GM21717 (cell line): ENCODE results near the gene SLC6A11.

Experiments
- ATAC-seq: cut with Tn5 transposase; IDR thresholded peaks from one replicate; pipeline ENCODE4 v1.9.1; 2021; ENCODE audit warnings: mild to moderate bottlenecking, moderate library complexity; ENCODE audit not compliant: unreplicated experiment

Gene SLC6A11

DNA sequence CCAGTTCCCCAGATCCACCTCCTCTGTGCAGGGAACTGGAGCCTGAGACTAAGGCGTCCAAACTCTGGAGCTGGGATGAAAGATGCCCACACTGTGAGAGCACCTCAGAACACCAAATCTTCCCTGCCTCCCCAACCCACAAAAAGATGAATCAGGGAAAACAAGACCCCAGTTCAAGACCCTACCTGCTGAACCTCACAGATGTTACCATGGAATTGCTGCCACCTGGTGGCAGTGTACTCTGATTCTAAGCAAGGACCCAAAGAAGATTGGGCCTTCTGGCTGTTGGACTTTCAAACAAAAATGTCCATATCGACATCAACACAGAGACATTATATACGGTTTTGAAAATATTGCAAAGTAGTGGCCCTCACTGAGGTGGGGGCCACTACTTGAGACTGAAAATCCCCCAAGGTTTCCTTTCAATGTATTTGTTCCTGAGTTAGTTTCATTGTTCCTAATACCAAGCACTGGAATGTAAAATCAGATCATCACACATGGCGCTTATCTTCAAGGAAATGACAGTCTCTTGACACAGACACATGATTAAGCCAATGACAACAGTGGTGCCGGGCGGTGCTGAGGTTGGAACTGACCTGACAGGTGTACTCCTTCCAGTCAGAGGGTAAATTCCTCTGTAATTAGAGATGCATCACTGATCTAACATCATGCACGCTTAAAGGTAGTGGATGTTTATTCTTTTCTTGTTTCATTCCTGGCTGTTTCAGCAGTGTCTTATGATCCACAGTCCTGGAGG is 67.6 kb downstream of the SLC6A11 start:
- ATAC-seq = no peak

DNA sequence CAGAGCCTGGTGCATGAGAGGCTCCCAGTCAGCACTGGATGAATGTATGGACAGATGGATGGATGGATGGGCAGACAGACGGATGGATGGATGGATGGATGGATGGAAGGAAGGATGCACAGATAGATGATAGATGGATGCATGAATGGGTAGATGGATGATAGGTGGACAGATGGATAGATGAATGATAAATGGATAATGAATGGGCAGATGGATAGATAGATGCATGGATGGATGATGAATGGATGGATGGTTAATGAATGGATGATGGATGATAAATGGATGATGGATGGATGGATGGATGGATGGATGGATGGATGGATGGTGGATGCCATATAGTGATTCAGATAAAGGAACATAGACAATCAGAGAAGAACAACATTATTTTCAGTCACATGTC is 71.0 kb downstream of the SLC6A11 start:
- ATAC-seq = no peak

DNA sequence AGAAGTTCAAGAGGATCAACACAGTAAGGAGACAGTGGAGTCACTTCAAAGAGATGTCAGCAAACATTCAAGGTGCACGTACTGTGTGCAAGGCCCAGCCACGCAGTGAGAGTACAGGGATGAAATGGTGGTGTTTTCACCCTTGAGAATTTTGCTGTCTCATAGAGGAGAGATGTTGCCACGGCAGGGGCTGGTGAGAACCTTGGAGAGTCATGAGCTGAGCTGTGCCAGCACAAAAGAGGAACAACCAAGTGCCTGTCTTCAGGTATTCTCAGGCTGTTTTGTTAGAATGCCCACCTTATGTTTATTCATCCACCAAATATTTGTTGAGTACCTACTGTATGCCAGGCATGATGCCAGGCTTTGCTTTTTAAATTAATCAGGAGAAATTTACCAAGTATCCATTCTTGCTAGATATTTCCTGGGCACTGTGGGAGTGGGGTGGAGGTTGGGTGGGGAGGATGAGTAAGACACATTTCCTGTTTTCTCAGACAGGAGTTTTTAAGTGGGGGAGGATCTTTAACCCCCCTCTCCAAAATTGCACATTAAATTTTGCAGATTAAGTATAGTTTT is 72.6 kb downstream of the SLC6A11 start:
- ATAC-seq = no peak

DNA sequence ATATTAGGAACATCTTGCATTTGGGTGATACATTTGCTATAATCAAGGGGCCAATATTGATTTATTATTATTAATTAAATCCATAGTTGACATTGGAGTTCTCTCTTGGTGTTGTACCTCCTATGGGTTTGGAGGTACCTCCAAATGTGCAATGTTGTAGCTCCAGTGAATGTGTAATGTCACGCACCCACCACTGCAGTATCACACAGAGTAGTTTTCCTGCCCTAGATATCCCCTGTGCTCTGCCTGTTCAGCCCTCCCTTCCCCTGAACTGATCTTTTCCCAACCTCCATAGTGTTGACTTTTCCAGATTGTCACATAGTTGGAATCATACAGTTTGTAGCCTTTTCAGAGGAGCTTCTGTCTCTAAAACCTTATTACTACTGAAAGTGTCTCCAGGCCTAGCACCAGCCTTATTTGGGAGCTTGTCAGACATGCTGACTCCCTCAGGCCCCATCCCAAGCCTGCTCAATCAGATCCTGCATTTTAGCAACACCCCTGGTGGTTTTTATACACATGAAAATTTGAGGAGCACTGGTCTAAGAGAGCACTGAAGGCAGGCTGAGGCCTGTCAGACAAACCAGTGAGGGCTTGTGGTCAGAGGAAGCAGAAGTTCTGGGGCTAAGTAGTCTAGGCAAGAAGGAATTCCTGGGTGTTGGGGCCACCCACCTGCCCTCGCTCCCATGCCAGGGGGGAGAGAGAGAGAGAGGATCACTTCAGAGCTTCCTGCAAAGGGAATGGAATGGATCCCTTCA is 73.4 kb downstream of the SLC6A11 start:
- no peak for ATAC-seq

DNA sequence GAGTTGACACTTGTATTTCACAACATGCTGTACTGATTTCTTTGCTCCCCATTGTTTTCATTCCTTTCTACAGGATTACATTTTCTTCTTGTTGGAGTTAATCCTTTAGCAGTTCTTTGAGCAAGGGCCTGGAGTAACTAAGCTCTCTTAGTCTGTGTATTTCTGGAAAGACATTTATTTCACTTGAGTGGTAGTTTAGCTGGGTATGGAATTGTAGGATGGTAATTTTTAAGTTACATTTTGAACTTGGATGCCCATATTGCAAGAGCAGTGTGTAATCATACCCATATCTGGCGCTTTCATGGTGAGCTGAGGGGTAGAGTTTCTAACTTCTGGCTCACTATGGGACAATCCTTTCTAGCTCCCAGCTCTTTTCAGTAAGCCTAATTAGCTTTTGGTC is 74.6 kb downstream of the SLC6A11 start:
- no peak for ATAC-seq

DNA sequence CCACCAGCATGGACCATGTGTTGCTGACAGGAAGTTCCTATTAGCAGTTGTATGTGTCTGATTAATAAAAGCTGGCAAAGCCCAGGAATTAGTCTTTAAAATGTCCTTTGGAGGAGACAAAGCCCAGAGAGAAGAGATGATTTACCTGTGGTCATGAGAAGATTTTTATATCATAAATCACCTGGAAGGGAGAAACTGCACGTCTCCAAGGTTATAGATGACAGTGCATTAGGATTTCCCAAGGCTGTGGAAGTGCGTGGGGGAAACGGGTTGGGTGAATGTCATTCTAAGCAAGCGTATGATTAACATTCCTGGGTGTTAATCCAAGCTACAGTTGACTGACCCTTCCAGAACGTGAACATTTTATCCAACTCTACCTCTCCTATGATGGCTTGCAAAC is 76.6 kb downstream of the SLC6A11 start:
- ATAC-seq = no peak

DNA sequence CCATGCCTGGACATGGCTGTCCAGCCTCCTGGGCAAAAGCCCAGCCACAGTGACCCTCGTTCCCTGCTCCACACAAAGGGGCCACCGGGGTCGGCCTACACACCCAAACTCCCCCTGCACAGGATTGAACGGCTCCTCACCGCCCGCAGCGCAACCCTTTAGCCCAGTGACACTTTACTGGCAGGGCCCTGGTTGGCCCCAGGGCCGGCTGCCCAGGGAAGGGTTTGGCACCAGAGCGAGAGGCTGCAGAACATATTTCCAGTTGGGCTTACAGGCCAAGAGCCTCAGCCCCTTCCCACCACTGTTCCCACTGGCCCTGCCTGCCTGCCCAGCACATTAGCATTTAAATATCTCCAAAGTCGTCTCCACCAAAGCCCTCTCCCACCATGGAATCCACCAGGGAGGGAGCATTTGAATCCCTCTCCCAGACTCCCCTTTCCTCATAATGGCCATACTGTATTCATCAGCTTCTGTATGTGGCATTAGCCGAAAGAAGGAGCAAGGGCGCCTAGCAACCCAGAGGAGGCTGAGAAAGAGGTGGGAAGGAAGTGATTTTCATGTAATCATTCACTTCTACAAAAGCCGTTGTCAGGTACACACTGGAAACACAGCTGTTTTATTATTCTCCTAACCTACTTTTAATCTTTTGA is 85.4 kb downstream of the SLC6A11 start:
- ATAC-seq = no peak

DNA sequence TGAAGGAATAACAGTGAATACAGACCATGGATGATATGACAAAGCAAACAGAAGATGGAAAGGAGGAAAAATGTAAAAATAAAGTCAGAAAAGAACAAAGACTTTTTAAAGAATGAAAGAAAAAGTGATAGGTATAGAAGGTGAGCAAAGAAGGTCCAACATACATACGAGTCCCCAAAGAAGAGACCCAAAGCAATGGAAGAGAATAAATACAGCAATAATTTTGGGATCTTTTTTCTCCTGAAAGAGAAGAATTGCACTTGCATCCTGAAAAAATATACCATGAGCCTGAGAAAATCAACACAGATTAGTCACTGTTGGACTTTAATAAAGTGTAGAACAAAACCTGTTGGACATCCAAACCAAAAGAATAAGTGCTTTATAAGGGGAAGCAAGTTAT is 91.2 kb downstream of the SLC6A11 start:
- no peak for ATAC-seq

DNA sequence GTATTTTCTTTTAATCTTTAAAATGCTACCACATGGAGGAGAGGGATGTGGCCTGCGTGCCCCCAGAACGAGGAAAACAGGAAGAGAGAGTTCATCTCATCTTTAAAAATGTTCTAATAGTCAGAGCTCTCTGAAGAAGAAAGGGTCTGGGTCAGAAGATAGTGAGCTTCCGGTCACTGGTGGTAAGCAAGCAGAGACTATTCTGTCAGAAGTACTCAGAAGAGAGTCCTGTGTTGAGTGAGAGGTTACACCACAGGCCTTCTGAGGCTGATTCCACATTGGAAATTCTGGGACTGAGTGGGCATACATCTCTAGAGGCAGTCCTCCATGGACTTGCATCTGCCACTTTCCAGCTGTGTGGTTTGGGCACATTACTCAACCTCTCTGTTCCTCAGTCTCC is 94.3 kb downstream of the SLC6A11 start:
- no peak for ATAC-seq

DNA sequence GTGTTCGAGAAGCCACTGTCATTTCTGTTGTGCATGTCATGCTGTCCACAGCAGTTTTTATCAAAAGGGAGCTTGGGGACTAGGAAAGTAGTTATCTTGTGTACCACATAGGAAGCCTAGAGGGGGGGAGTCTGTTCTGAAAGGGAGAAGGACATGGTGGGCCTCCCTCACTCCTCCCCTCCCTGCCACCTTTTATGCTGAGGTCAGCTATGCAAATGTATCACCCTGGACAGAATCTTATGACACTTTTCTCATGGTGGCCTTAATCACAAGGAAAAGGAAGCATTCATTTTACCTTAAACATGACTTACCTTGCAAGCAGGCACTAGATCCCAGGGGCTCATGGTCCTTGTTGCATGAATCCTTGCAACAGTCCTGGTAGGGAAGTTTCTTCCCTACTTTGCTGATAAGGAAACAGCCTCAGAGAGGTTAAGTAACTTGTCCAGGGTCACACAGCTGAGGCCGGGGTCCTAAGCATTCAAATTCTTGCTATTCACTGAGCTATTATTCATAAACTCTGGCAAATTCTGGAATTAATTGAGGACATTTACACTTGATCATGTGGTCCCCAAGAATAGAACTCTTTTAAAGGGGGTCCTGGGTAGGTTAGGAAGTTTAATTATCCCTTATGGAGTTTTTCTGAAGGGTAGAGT is 95.4 kb downstream of the SLC6A11 start:
- ATAC-seq = no peak

DNA sequence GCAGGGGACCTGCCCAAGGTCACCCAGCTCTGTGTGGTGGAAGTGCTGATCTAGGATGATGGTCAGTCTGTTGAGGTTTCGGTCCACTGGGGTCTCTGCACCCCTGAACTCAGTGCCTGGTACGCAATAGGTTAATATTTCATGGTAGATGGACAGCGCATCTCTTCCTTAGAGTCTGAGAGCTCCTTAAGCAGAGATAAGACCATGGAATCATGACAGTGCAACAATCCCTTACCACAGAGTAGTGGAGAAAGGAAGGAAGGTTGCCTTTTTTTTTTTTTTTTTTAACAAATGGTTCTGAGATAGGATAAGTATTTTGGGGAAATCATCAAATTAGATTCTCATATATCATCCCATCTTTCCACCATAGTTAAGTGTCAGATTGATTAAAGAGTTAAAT is 96.8 kb downstream of the SLC6A11 start:
- no peak for ATAC-seq

DNA sequence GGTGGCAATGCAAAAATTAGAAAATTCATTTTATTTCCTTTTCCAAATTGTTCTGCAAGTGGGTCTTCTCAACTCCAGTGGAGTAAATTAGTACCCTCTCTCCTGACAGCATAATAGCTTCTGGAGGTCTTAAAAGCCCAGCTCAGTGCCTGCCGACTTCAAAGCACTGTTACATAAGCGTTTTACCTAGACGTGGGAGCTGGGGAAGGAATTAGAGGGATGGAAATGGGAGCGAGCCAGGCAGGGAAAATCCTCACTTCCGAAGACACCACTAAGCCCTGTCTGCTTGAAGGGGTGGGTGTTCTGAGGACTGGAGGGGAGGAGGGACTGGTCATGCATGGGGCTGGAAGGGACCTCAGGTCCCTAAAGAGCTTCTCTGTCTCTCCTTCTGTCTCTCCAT is 99.3 kb downstream of the SLC6A11 start:
- no peak for ATAC-seq

DNA sequence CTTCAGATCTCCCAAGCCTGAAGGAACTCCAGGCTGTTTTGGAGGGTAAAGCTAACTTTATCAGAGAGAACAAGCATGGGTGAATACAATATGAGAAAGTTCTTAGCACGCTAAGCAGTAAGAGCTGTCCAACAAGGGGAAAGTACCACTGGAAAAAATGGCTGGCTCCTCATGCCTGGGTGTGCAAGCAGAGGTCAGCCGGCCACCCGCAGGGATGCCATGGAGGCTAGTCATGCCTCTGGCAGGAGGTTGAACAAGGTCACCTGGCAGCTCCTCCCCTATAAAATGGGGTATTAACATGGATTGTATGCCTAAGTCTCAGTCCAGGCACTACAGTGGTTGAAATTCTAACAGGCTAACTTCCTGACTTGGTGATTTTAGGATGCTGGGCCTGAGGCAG is 101.1 kb downstream of the SLC6A11 start:
- no peak for ATAC-seq

DNA sequence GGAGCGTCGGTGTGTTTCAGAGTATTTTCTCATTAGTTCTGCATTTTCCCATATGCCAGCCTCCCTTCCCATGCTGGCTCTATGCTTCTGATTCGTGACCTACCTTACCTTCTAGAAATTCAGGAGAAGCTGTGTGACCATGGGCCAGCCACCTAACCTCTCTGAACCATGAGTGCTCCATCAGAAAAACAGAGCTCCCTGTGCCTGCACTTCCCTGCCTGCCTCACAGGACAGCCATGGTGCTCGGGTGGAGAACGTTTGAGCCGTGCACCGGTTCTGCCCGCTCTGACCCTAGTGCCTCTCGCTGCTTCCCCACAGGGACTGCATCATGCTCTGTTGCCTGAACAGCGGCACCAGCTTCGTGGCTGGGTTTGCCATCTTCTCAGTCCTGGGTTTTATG is 102.0 kb downstream of the SLC6A11 start:
- no peak for ATAC-seq

DNA sequence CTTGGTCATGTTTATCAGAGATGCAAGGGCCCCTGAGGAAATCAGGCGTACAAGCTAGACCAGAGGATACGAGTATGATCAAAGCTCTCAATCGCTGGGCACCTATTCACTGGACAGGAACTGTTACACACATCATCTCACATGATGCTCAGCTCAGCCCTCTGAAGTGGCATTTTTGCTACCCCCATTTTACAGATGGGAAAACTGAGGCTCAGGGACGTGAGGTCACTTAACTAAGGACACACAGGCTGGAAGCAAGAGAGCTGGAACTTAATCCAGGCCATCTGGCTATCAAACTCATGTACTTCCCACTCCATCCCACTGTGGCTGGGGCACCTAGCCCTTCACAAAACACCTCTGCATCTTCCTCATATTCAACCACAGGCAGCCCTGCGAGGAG is 103.6 kb downstream of the SLC6A11 start:
- ATAC-seq = no peak

DNA sequence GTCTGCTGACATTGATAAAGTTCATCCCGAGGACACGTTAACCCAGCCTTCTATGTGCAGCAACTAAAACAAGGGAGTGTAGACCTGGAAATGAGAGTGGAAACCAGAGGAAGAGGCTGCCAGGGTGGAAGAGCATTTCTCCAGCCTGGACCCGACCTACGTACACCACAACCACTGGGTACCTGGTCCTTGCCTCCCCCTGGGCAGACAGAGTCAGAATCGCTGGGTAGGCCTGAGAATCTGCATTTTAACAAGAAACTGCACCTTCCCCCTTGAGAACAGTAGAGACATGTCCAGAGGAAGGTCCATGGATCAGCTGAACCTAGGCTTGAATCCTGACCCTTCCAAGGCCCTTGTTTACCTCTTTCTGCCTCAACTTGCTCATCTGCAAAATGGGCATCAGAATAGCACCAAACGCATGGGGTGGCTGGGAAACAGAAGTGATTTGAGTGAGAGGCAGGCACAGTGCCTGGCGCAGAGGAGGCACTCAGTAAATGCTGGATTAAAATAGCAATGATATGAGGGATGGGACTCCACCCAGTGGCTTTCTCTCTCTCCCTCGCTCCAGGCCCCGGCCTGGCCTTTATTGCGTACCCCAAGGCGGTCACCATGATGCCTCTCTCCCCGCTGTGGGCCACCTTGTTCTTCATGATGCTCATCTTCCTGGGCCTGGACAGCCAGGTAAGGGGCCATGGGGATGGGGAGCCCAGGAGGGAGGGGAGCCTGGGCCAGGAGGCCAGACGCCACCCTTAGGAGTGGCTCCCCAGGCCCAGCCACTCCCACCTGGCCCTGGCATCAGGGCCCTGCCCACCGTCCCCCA is 109.6 kb downstream of the SLC6A11 start:
- no peak for ATAC-seq

DNA sequence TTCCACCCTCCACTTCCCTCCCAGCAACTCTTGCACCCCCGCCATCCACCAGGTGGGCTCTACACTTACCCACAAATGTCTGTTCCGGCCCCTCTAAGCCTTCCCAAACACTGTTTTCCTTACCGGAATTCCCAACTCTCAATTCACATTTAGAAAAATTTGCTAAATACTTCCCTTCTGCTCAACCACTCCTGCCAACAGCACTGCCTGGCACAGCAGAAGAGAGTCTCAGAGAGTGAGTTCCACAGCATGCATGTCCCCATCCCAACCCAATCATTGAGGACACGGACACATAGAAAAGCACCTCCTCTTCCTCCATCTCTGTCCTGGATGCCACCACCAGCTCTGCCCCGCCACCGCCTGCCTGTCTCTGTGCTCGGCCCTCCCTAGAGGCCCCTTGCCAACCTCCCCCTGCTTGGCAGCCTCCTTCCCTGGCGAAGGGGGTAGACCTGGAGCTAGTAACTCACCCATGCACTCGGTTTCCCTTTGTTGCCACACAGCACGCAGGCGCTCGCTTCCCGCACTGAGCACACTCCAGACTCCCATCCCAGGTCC is 110.3 kb downstream of the SLC6A11 start:
- ATAC-seq = no peak

DNA sequence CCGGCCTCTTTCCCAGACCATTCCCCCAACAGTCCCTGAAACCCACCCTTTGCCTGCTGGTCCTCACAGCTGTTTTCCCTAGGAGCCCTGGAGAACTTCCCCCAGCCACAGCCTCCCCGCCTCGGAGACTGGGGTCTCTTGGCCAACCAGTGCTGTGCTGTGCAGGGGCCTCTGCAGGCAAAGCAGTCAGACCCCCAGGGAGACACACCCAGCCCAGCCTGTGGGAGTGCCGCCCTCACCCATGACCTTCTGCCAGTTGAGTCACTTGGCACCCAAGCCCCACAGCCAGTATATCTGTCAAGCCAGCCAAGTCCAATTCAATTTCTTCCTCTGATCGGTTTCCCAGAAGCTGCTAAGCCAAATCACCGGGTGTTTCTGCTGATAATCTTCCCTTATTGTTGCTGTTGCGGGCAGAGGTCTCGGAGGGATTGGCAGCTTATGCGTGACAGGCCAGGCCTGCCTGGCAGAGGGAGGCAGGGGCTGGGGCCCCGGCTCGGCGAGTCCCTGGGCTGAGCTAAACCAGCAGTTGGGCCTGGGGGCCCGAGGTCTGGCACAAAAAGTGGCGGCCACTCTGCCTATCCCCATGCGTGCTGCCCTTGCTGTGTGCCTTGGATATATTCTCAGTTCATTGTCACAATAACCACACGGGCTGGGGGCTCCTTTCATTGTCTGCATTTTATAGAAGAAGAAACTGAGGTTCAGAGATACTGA is 110.9 kb downstream of the SLC6A11 start:
- ATAC-seq = no peak

DNA sequence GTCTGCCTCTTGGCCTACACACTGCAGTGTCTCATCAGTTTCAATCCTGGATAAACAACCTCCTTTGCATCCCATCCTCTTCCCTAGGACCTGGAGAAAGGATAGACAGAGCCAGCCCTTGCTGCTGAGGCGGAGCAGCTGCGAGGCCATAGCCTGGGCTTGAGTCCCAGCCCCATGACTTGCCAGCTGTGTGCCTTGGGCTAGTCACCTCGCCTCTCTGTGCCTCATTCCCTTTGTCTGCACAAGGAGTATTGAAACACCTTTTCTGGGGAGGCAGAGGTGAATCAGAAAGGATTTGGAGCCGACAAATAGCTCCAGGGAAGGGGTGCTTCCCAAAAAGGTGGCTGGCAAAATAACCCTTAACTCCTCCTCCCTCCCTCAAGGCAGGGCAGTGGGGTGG is 111.5 kb downstream of the SLC6A11 start:
- ATAC-seq = no peak
